GM21390 (cell line): Measurements from ENCODE around the gene FBXL20.

Source experiments
- ATAC-seq: cut with Tn5 transposase; IDR thresholded peaks from one replicate; pipeline ENCODE4 v1.9.1; 2021; ENCODE audit not compliant: unreplicated experiment

FBXL20 gene

GRCh38 chr17:39229274-39229913, 172.0 kb downstream of the FBXL20 start:
- ATAC-seq: no peak

GRCh38 chr17:39227364-39227919, 174.0 kb downstream of the FBXL20 start:
- ATAC-seq: no peak

- no peak for ATAC-seq
These were observed 175.3 kb downstream of the FBXL20 start for GRCh38 chr17:39225959-39226683.

GRCh38 chr17:39225308-39225958, 176.0 kb downstream of the FBXL20 start, which contains the start of gene STAC2:
STAC2 (minus strand) TSS chr17:39225945; CDS start chr17:39225502, 443 bp downstream.
- ATAC-seq: no peak

GRCh38 chr17:39224778-39225307, 176.6 kb downstream of the FBXL20 start:
- ATAC-seq: no peak

DNA sequence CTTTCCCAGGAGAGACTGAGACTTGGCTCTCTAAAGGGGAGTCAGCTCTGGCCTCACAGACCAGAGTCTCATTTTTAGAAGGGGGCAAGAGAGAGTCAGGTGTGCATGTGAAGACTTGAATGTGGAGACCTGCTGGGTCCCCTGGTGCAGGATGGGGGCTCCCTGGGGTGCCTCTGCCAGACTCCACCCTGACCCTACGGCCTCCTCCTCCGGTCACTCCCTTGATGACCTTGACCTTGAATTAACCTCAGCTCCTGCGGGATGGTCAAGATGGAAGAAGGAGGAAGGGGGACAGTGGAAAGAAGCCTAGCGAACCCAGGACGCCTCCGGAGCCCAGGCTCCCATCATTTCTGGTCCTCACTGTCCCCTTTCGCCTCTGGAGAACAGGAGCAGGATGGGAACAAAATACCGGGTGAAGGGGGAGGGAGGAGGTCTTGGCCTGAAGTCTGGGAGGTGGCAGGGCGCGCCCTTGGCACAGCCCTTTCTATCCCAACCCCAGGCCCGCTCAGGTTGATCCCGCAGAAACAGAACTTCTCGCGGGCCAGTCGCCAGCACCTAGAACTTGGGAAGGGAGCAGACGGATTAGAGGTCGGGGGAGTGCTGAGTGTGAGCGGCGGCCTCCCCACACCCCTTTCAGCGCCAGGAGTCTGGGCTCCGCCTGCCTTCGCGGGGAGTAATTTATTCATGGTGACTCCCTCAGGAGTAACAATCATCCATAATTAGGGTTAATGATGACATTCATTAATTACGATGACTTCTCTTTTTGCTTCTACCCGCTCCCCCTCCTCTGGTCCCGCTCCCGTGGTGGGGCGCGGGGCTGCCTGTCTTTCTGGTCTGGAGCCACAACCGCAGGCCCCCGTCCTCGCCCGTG, 177.3 kb downstream of the FBXL20 start:
- ATAC-seq: no peak

- ATAC-seq: no peak
These were observed 178.3 kb downstream of the FBXL20 start for GRCh38 chr17:39222866-39223834.

- no peak for ATAC-seq
These were observed 179.3 kb downstream of the FBXL20 start for GRCh38 chr17:39222151-39222550.

DNA sequence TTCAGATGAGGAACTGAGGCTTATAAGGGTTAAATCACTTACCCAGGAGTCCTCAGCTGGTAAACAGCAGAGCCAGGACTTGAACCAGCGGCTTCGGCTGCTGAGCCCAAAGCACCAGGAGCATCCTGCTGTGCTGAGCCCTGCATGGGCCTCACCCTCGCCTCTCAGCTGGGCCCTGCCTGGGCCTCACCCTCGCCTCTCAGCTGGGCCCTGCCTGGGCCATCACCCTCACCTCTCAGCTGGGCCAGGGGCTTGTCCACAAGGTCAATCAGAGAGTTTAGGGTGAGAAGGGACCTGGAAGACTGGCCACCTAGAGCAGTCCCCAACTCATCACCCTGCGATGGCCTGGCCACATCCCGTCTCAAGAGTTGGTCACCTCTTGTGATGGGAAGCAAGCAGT, 179.9 kb downstream of the FBXL20 start:
- no peak for ATAC-seq

GRCh38 chr17:39219647-39220154, 181.7 kb downstream of the FBXL20 start:
- no peak for ATAC-seq

- no peak for ATAC-seq
These were observed 182.5 kb downstream of the FBXL20 start for GRCh38 chr17:39218906-39219305.

DNA sequence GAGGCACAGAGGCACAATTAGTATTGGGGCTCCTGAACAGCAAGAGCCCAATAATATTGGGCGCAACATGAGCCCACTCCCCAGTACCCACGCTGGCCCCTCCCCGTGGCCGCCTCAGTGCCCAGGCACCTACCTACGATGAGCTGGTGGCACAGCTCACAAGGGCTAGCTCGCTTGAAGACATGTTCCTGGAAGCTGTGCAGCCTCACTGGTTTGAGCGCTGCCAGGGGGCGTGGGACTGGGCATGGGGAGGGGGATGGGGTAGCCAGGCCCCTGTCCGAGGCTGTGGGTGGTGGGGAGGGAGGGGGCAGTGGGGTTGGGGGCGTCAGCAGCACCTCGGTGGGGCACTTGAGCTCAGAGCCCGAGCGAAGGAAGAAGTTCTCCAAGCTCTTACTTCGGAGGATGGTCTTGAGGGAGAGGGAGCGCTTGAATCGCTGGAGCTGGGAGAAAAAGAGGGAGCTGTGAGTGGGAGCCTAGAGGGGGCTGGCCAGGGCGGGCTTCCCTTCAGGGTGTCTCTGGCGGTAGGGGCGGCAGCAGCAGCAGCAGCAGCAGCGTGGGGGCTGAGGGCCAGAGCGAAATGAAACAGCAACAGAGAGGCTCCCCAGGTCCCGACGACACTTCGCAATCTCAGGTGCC, 183.6 kb downstream of the FBXL20 start:
- ATAC-seq: no peak

DNA sequence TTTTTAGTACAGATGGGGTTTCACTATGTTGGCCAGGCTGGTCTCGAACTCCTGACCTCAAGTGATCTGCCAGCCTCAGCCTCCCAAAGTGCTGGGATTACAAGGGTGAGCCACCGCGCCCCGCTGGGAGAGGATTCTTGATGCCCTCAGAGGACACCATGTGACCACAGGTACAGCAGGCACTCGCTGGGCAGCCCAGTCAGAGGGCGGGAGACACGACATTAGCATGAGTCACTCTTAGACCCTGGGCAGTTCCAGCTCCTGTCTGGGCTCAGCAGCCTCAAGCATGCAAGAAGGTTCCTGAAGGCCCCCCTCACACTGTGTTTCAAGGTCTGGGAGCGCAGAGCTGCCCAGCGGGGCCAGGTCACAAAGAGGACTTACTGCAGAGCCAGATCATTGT, 187.6 kb downstream of the FBXL20 start:
- no peak for ATAC-seq

DNA sequence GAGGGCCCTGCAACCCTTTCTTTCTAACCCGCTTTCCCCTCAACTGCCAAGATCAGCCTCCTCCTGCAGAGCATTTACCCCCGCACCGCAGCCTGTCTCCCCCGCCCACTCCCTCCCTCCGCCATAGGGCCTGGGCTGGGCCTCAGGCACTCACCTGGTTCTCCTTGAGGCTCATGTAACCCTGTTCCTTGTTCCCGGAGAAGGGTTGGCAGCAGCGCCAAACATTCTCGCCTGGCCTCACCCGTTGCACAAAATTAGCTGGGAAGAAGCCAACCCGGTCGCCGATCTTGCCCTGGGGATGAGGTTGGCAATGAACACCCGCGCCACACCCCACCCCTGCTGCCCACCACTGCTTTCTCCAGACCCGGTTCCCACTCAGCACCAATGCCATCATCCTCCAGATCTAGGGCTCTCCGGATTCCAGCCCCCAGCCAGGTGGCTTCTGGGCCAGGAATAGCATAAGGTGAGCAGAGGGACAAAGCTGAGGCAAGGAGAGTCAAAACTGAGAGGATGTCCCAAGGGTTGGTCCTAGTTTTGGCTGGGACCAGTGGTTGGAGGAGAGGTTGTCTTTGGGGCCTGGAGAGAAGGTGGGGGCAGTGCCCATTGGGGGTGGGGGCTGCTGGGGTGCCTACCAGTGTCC, 188.5 kb downstream of the FBXL20 start:
- ATAC-seq: no peak

DNA sequence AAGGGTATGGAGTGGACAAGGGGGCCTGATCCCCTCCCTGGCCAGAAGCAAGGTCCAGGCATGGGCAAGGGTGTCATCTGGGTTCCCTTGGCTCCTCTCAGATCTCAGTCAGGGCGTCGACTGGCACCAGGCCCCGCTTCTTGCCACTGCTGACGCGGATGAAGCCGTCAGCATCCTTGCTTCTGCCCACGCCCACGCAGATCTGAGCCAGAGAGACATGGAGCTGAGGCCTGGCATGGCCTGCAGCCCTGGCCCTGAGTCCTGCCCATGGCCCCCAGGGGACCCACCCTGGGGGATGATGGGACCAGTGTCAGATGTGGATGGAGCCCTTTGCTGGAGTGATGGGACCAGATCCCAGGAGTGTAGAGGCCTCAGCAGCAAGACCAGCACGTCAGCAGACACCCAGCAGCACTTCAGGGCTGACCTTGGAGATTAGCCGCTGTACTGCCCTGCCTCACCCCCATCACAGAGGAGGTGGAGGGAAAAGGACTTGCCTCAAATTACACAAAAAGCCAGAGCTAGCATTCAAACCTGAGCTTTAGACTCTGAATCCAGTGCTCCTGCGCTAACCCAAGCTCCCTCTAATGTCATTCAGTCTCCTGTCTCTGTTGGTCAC, 189.1 kb downstream of the FBXL20 start:
- no peak for ATAC-seq

DNA sequence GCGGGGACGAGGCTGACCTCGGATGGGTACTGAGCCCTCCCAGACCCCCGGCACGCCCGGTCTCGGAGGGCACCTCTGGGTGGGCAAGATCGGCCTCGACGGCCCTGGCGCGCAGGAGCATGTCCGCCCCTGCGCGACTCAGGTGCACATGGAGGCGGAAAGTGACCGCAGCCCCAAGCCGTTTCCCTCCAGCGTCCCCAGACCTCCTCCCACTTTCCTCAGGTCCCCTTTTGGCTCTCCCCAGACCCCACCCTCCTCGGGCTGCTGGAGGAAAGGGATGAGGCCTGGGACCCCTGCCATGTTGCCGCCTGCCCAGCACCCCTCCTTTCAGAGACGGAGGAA, 191.4 kb downstream of the FBXL20 start:
- ATAC-seq: no peak

GRCh38 chr17:39209317-39210092, 191.9 kb downstream of the FBXL20 start:
- no peak for ATAC-seq
